Activated T-cell treated with anti-CD3 and anti-CD28 coated beads, Interleukin-2, amount 50 U/mL, for 72 hours (primary cell): ENCODE results near the gene LMTK3. TPM values are rescaled to one million over a fixed set of nuclear protein-coding genes. Genes with fewer than 3 reads are reported as not detected.

ENCODE experiments used
- ATAC-seq, 2 donors: fragments of 150-1000 bp; cut with Tn5 transposase; replicated peaks in 1 of 2; 2 replicates each; pipeline ENCODE4 v1.10.0; 2021; ENCODE audit warnings: moderate library complexity in 2 of 2, mild to moderate bottlenecking in 1 of 2
- DNase-seq, 2 donors: peaks; one replicate each; pipeline ENCODE4 v3.0.0; 2021 to 2022; ENCODE audit warnings: mixed read lengths in 1 of 2
- H3K27ac Mint-ChIP-seq: one replicate; pipeline ENCODE4 v1.8.0; 2022; ENCODE audit warnings: mild to moderate bottlenecking, moderate library complexity, mixed read lengths
- H3K27me3 Mint-ChIP-seq: one replicate; pipeline ENCODE4 v1.8.0; 2022; ENCODE audit warnings: low read depth, mixed read lengths
- H3K36me3 Mint-ChIP-seq, 2 donors: one replicate each; pipeline ENCODE4 v1.8.0; 2022; ENCODE audit warnings: mixed read lengths in 2 of 2, mild to moderate bottlenecking in 1 of 2; ENCODE audit not compliant: insufficient read depth in 2 of 2
- H3K4me1 Mint-ChIP-seq: one replicate; pipeline ENCODE4 v1.8.0; 2022; ENCODE audit warnings: low read depth, mixed read lengths
- H3K4me3 Mint-ChIP-seq, 2 donors: one replicate each; pipeline ENCODE4 v1.8.0; 2022; ENCODE audit warnings: mild to moderate bottlenecking in 2 of 2, mixed read lengths in 2 of 2, moderate library complexity in 2 of 2
- H3K9me3 Mint-ChIP-seq, 2 donors: one replicate each; pipeline ENCODE4 v1.8.0; 2022; ENCODE audit warnings: mixed read lengths in 2 of 2
- total RNA-seq, 2 donors: library from RNA; stranded (reverse); gene quantifications; one replicate each; pipeline ENCODE4 v1.2.3, GENCODE V29; 2022

Gene LMTK3
- total RNA-seq, 2 donors from 2014 or later, result 6.0 to 6.6 TPM

DNA sequence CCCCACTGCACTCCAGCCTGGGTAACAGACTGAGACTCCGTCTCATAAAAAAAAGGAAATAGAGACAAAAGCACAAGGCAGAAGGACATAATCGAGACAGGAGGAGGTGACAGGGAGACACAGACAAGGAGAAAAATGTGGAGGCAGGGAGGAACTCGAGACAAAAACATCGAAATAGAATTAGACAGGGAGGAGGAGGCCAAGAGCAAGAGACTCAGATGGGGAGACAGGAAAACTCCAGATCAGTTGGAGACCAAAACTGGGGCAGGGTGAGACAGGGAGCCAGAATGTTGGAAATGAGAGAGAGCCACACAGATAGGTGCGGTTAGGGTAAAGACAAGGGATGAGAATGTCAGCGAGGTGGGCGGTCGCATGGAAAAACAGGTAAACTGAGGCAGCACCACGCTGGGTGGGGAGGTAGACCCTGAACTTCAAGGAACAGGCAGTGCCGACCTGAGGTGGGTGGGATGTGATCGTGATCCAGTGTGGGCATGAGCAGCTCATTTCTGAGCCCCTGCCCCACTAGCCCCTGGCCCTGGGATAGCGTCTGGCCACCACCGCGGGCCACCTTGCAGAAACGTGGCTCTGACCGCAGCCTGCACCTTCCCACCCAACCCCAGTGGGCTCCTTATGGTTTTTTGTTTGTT is 27.3 kb downstream of the LMTK3 start:
- Mint-ChIP-seq H3K27ac (no peak overlapping the region), H3K9me3 (no peaks in the 10 kb centered on the region)
- ATAC-seq, result no peak

DNA sequence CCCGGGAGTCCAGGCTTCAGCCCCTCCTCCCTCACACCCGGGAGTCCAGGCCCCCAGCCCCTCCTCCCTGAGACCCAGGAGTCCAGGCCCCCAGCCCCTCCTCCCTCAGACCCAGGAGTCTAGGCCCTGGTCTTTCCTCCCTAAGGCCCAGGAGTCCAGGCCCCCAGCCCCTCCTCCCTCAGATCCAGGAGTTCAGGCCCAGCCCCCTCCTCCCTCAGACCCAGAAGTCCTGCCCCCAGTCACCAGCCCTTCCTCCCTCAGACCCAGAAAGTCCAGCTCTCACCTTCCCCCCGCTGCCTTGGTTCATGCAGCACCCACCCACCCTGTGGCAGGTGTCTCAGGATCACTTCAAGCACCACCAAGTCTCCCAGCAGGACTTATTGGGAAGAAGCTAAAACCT is 28.3 kb downstream of the LMTK3 start:
- no peaks in the 10 kb centered on the region for H3K27me3 Mint-ChIP-seq
- H3K9me3 Mint-ChIP-seq, result no peaks in the 10 kb centered on the region
- ATAC-seq, result no peak
- H3K27ac Mint-ChIP-seq, result no peak overlapping the region
- peaks cover 18% of the 10 kb centered on the region for H3K4me1 Mint-ChIP-seq
- no peaks in the 10 kb centered on the region for H3K36me3 Mint-ChIP-seq
- no peak overlapping the region for H3K4me3 Mint-ChIP-seq
- DNase-seq, result no peak

More for the DNA sequence above, 27.3 kb downstream of the LMTK3 start:
- Mint-ChIP-seq H3K4me1 (peaks cover 18% of the 10 kb centered on the region), H3K4me3 (no peak overlapping the region), H3K27me3 (no peaks in the 10 kb centered on the region), H3K36me3 (no peaks in the 10 kb centered on the region)
- no peak for DNase-seq

DNA sequence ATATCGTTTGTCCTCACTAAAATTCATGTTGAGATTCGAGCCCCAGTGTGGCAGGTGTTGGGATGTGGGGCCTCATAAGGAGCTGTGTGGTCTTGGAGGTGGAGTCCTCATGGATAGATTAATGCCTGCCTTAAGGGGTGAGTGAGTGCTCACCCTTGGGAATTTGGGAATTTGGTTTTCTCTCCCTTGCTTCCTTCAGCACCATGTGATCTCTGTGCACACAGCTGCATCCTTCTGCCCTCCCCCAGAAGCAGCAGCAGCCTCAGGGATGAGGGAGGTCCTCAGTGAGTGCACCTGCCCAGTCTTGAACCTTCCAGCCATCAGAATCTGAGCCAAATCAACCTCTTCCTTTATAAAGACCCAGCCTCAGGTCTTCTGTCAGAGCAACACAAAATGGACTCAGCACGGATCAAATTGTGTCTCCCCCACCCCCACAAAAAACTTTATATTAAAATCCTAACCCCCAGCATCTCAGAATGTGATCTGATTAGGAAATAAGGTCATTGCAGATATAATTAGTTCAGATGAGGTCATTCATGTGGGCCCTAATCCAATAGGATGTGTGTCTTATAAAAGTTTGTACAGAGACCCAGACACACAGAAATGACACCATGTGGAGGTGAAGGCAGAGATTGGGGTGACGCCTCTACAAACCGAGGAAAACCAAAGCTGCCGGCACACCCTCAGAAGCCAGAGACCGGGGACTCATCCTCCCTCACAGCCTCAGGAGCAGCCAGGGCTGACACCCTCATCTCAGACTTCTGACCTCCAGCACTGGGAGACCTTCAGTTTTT is 29.6 kb downstream of the LMTK3 start:
- Mint-ChIP-seq H3K9me3 (no peaks in the 10 kb centered on the region), H3K4me3 (peak overlapping the region; percentile 84 to 93), H3K27ac (peak overlapping the region; percentile 9), H3K4me1 (peaks cover 18% of the 10 kb centered on the region), H3K27me3 (no peaks in the 10 kb centered on the region), H3K36me3 (no peaks in the 10 kb centered on the region)
- DNase-seq (no peak), ATAC-seq (no peak)

DNA sequence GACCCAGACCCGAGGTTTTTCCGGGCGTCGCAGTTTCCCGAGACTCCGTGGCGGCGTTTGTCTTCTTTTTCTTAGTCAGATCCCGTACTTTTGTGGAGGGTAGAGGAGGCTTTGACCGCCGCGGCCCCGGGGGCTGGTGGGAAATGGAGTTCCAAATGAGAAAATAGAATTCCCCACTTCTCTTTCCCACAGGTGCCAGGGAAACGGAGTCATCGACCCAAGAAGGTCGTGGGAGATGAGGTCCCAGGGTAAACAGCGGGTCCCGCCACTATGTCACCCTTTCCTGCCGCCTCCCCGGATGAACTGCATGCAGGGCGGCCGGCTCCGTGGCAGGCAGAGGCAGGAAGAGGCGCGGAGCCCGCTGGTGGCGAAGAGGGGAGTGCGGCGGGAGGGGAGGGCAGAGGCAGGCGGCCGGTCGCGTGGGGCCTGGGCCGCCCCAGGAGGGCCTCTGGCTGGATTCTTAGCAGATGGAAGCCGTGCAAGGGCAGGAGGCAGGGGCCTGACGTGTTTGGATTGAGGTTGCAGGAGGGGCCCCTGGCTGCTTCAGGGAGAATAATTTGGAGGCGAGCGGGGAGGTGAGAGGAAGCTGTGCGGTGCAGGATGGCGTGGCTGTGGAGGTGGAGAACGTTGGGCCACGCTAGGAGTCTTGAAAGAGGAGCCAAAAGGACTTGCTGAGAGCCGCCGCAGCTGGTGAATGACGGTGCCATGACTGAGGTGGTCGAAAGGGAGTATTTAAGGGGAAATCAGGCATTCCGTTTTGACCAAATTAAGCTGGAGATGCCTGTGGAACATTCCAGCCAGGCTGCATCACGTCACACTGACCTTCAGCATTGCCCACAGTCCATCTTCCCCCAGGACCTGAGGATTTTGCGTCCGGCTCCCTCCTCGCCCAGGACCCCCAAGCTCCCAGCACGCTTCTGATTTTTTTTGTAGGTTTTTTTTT is 30.8 kb downstream of the LMTK3 start:
- no peak overlapping the region for H3K27ac Mint-ChIP-seq
- DNase-seq, result peak; percentile 64 to 69
- H3K9me3 Mint-ChIP-seq, result no peaks in the 10 kb centered on the region
- peaks cover 18% of the 10 kb centered on the region for H3K4me1 Mint-ChIP-seq
- peak overlapping the region; percentile 84 to 93 for H3K4me3 Mint-ChIP-seq
- H3K27me3 Mint-ChIP-seq, result no peaks in the 10 kb centered on the region
- ATAC-seq, result peak; percentile 82 to 83
- H3K36me3 Mint-ChIP-seq, result no peaks in the 10 kb centered on the region

DNA sequence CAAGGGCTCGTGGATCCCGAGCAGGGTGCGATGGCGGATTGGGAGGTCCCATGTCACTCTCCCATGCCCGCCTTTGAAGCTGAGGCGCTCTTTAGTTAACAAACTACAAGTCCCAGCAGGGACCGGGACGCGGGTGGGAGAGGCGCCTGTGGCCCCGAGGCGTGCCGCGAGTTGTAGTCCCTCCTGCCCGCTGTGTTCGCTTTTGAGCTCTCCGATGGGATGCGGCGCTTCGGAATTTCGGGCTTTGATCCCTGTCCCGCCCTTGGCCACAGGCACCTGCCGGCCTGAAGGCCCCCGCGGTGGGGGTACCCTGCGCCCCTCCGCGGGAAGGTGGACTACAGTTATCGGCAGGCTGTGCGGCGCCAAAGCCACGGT is 31.5 kb downstream of the LMTK3 start:
- H3K27me3 Mint-ChIP-seq, result no peaks in the 10 kb centered on the region
- peaks cover 18% of the 10 kb centered on the region for H3K4me1 Mint-ChIP-seq
- peak in 1 of 2 donors; percentile 8 for ATAC-seq
- no peak overlapping the region for H3K27ac Mint-ChIP-seq
- H3K36me3 Mint-ChIP-seq, result peaks cover 0 to 2% of the 10 kb centered on the region in 2 donors
- no peaks in the 10 kb centered on the region for H3K9me3 Mint-ChIP-seq
- peak overlapping the region; percentile 84 to 93 for H3K4me3 Mint-ChIP-seq
- no peak for DNase-seq

DNA sequence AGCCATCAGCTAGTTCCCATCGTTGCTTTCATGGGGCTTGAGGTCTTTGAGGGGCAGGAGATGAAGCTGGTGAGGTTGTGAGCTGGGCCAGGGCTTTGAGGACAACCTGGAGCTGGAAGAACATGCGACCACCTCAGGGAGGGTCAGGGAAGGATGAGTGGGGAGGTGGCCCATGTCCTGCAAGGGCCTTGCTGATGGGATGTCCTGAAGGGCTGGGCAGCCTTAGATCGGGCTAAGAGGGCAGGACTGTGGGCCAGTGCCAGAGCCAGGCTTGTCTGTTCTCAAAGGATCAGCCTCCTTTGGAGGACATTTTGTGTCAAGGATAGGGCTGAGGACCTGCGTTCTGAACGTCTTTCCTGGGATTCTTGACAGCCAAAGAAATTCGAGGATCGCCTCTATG is 31.9 kb downstream of the LMTK3 start:
- ATAC-seq, result no peak

DNA sequence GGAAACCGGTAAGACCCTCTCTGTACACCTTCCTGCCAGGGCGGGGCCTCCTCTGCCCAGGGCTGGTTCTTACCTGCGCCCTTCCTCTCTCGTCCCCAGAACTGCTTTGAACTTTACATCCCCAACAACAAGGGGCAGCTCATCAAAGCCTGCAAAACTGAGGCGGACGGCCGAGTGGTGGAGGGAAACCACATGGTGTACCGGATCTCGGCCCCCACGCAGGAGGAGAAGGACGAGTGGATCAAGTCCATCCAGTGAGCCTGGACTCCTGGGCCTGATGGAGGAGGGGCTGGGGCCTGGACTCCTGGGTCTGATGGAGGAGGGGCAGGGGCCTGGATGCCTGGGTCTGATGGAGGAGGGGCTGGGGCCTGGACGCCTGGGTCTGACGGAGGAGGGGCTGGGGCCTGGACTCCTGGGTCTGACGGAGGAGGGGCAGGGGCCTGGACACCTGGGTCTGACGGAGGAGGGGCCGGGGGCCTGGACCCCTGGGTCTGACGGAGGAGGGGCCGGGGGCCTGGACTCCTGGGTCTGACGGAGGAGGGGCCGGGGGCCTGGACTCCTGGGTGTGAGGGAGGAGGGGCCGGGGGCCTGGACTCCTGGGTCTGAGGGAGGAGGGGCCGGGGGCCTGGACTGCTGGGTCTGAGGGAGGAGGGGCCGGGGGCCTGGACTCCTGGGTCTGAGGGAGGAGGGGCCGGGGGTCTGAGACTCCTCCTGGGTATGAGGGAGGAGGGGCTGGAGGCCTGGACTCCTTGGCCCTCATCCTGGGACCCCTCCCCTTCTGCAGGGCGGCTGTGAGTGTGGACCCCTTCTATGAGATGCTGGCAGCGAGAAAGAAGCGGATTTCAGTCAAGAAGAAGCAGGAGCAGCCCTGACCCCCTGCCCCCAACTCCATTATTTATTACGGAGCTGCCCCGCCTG is 33.0 kb downstream of the LMTK3 start:
- Mint-ChIP-seq H3K27ac (no peak overlapping the region), H3K4me1 (peaks cover 18% of the 10 kb centered on the region), H3K9me3 (no peaks in the 10 kb centered on the region), H3K27me3 (no peaks in the 10 kb centered on the region), H3K36me3 (peaks cover 0 to 5% of the 10 kb centered on the region in 2 donors), H3K4me3 (no peak overlapping the region)
- ATAC-seq, result no peak
- DNase-seq, result no peak

More for the DNA sequence above, 31.9 kb downstream of the LMTK3 start:
- H3K36me3 Mint-ChIP-seq, result peaks cover 0 to 2% of the 10 kb centered on the region in 2 donors
- no peaks in the 10 kb centered on the region for H3K27me3 Mint-ChIP-seq
- H3K4me1 Mint-ChIP-seq, result peaks cover 18% of the 10 kb centered on the region
- H3K27ac Mint-ChIP-seq, result no peak overlapping the region
- DNase-seq, result no peak
- H3K9me3 Mint-ChIP-seq, result no peaks in the 10 kb centered on the region
- H3K4me3 Mint-ChIP-seq, result peak overlapping the region; percentile 18 to 84

DNA sequence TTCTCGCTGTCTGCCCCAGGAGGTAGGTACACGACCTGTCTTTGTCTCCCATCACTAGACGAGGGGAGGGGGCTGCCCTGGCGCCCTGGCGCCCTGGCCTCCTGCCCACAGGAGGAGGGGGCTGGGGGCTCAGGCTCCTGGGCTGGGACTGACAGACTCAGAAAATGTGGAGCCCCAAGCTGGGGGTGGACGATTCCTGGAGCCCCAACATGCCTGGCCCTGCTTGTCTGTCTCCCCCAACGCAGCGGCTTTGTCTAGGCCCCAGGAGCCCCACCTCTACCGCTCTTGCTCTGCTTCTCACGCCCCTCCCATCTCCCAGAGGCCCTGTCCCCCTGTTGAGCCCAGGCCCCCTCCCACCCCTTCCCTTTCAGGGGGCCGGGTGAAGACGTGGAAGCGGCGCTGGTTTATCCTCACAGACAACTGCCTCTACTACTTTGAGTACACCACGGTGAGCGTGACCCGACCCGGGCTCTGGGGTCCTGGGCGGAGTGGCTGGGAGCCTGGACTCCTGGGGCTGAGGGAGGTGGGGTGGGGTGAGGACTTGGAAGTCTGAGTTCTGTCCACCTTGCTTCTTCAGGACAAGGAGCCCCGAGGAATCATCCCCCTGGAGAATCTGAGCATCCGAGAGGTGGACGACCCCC is 33.8 kb downstream of the LMTK3 start:
- Mint-ChIP-seq H3K36me3 (peaks cover 0 to 5% of the 10 kb centered on the region in 2 donors), H3K4me1 (peaks cover 18% of the 10 kb centered on the region), H3K27ac (no peak overlapping the region), H3K9me3 (no peaks in the 10 kb centered on the region), H3K27me3 (no peaks in the 10 kb centered on the region), H3K4me3 (no peak overlapping the region)
- no peak for DNase-seq
- no peak for ATAC-seq

DNA sequence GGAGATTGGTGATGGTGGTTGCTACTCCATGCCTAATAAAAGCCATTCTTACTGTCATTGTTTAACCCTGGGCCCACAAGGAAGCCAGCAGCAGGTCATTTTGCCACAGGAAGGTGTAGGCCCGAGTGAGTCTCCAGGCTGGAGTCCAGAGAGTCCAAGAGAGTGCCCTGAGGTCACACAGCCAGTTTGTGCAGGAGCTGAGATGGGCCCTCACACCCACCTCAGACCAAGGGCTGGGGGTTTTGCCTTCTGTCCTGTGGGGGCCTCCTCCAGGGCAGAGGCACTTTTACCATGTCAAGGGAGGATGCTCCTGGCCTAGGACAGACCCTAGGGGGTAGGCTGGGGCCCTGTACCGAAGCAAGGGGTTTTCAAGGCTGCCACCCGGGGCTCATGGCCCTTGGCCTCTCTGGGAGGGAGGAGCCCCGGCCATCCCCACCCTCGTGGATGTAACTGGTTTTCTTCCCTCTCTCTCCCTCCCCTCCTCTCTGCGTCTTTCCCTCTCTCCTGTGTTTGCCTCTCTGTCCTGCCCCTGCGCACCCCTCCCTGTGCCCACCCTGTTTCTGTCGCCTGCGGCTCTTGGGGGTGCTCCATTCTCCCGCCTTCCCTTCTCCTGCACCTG is 34.5 kb downstream of the LMTK3 start:
- no peak for ATAC-seq
- H3K36me3 Mint-ChIP-seq, result peaks cover 0 to 10% of the 10 kb centered on the region in 2 donors
- H3K27me3 Mint-ChIP-seq, result no peaks in the 10 kb centered on the region
- H3K4me3 Mint-ChIP-seq, result no peak overlapping the region
- H3K9me3 Mint-ChIP-seq, result no peaks in the 10 kb centered on the region
- H3K27ac Mint-ChIP-seq, result no peak overlapping the region
- H3K4me1 Mint-ChIP-seq, result peaks cover 18% of the 10 kb centered on the region
- DNase-seq, result no peak

DNA sequence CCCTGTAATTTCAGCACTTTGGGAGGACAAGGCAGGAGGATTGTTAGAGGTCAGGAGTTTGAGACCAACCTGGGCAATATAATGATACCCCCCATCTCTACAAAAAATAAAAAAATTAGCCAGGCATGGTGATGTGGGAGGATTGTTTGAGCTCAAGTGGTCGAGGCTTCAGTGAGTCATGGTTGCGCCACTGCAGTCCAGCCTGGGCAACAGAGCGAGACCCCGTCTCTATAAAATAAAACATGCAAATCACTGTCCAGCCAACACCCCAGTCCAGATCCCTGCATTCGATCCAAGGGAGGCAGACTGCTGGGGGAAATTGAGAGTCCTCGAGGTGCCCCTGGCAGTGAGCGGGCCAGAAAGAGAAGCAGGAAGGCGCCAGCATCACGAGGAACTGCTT is 35.5 kb downstream of the LMTK3 start:
- H3K36me3 Mint-ChIP-seq, result peaks cover 0 to 10% of the 10 kb centered on the region in 2 donors
- no peak overlapping the region for H3K4me3 Mint-ChIP-seq
- no peaks in the 10 kb centered on the region for H3K9me3 Mint-ChIP-seq
- H3K4me1 Mint-ChIP-seq, result peaks cover 10% of the 10 kb centered on the region
- H3K27me3 Mint-ChIP-seq, result no peaks in the 10 kb centered on the region
- DNase-seq (no peak), ATAC-seq (no peak)
- H3K27ac Mint-ChIP-seq, result no peak overlapping the region

DNA sequence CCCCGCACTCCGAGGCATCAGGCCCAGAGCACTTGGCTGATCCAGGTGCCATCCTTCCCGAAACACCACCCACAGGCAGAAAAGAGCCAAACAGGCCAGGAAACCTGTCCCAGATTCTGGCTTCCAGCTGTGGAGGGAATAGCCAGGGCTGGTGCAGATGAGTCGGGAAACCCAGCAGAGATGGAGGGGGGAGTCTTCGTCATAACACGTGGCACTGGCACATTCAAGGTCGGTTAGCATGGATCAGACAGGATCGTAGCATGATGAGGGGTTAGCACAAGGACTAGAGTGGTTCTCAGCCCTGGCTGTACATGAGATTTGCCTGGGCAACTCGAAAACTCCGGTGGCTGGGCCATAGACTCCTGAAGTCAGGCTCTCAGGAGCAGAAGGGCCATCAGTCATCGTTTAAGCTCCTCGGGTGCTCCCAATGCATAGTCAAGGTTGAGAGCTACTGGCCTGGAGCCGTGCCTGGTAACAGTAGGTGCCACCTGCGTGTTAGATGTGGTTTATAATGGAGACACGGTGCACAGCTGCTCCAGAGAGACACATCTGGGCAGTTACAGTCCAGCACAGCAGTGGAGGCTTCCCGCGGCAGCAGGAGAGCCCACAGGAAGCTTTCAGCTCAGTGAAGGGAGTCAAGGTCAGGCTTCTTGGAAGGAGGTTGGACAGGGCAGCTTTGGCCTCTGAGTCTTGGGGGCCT is 36.1 kb downstream of the LMTK3 start:
- no peak overlapping the region for H3K27ac Mint-ChIP-seq
- H3K36me3 Mint-ChIP-seq, result peaks cover 0 to 10% of the 10 kb centered on the region in 2 donors
- ATAC-seq, result no peak
- H3K4me1 Mint-ChIP-seq, result peaks cover 3% of the 10 kb centered on the region
- no peak overlapping the region for H3K4me3 Mint-ChIP-seq
- no peaks in the 10 kb centered on the region for H3K27me3 Mint-ChIP-seq
- no peak for DNase-seq
- no peaks in the 10 kb centered on the region for H3K9me3 Mint-ChIP-seq
